Activated naive CD8-positive, alpha-beta T cell treated with anti-CD3 and anti-CD28 coated beads, Interleukin-2, amount 50 U/mL, for 24 hours (primary cell): ENCODE data around the gene MEIOSIN.
"Not testable (repeated sequence)": the region's sequence is repeated elsewhere in the genome, so short reads cannot be mapped to it uniquely, and the experiment has no call there.

ENCODE experiments used
- ATAC-seq: fragments of 150-1000 bp; cut with Tn5 transposase; one replicate; pipeline ENCODE4 v1.10.0; 2021
- DNase-seq: peaks from one replicate; pipeline ENCODE4 v3.0.0; 2021
- H3K27ac Mint-ChIP-seq: one replicate; pipeline ENCODE4 v1.8.0; 2021; ENCODE audit warnings: mild to moderate bottlenecking, mixed read lengths
- H3K27me3 Mint-ChIP-seq: one replicate; pipeline ENCODE4 v1.8.0; 2021; ENCODE audit warnings: mixed read lengths
- H3K36me3 Mint-ChIP-seq: one replicate; pipeline ENCODE4 v1.8.0; 2021; ENCODE audit warnings: low read depth, mixed read lengths
- H3K4me1 Mint-ChIP-seq: one replicate; pipeline ENCODE4 v1.8.0; 2021; ENCODE audit warnings: mixed read lengths
- H3K4me3 Mint-ChIP-seq: one replicate; pipeline ENCODE4 v1.8.0; 2021; ENCODE audit warnings: mild to moderate bottlenecking, moderate library complexity, mixed read lengths
- H3K9me3 Mint-ChIP-seq: one replicate; pipeline ENCODE4 v1.8.0; 2021; ENCODE audit warnings: mixed read lengths

MEIOSIN gene, protein sequence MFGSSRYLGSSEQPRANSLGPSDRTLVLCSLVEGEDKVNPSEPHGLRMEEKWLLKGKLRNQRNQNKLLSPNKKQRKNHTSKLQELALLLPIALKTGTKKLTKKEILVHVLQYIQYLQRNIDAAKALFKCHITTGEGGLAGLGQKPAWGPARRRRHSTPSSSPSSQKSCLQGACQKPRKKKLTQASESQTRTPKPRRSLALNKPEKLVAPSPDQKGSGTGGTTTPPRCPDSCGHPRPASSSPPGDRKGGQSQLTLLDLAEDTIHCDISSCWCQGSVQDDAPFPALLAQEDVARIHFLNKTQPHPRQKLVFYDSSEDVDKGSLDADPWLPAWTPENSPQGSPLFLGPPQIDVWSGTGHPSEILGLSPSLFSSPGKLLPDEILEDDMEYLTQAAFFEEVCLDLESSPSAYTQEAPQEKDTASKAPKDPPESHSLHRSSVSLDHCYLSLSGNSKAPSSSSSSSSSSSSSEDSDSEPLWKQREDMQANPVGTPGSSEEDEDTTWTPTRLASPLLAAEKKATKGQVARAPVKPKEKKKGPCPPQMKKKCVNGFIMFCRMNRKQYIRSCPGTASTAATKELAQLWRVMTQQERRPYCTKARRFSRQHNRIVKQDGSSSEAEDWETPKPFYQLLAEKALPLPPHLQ

DNA sequence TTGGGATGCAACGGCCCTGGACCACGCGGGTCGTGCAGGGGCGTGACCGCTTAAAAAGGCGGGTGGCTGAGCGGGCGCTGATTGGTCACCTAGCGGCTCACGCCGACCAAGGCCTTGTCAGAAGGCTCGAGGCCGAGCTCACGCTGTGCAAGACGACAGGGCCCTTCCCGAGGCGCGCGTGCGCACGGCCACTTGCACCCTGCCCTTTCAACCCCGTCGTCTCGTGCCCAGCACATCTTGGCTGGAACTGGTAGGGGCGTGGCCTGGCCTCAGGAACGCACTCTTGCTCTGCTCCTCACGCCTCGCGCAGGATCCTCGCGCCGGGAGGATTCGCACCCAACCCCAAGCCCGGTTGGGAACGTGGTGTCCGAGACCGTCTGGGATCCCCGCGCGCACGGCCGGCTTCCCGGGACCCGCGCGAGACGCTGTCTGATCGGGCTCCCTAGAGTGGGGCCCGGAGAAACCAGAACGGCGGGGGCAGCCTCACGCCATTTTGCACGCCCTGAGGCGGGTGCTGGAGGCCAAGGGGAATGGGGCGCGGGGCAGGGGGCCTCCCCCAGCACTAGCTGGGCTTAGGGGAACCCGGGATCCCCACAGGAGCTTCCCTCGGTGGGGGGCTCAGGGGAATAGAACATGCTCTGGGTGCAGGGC lies at the start of gene MEIOSIN:
Gene MEIOSIN, plus strand, starts transcription at position 280 of the 651 bp plus-strand sequence. CDS start 1,938 bp downstream, outside the sequence.
- no peak within 1 kb of the TSS for H3K4me3 Mint-ChIP-seq

DNA sequence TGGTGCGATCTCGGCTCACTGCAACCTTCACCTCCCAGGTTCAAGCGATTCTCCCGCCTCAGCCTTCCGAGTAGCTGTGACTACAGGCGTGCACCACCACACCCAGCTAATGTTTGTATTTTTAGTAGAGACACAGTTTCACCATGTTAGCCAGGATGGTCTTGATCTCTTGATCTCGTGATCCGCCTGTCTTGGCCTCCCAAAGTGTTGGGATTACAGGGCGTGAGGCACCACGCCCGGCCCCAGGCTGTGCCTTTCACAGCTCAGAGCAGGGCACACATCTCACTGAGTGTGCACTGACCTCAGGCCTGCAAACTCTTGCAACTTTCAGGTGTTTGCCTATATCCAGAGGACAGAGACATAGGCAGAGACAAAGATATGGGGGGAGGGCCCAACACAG lies 48.2 kb upstream of the MEIOSIN start:
- DNase-seq, H3K27me3 Mint-ChIP-seq, H3K27ac Mint-ChIP-seq, ATAC-seq, H3K4me3 Mint-ChIP-seq, H3K9me3 Mint-ChIP-seq: not testable (repeated sequence)
- H3K36me3 Mint-ChIP-seq, result peaks cover 44% of the 10 kb centered on the region
- H3K4me1 Mint-ChIP-seq, result peaks cover 18% of the 10 kb centered on the region

More for the DNA sequence above, at the start of gene MEIOSIN:
- Mint-ChIP-seq H3K36me3 (no peaks in the 10 kb centered on the region), H3K9me3 (no peaks in the 10 kb centered on the region), H3K4me1 (peaks cover 17% of the 10 kb centered on the region), H3K27ac (no peak within 1 kb of the TSS), H3K27me3 (no peaks in the 10 kb centered on the region)
- DNase-seq, result no peak
- no peak for ATAC-seq

DNA sequence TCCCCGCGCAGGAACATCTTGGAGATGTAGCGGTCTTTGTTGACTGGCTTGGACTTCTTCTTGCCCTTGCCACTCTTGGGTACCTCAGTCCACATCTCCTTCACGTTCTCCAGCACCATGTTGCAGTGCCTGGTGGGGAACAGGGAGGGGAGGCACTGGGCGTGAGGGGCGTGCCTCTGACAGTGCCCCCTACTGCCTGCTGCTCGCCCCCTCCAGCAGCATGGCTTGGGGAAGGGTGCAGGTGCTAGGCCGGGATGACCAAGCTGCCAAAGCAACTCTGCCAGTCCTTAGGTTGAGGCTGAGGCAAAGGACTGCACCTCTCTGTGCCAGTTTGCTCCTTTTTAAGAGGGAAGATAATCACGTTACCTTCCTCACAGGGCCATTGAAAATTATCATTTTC lies 45.6 kb upstream of the MEIOSIN start:
- H3K4me3 Mint-ChIP-seq, result no peak overlapping the region
- H3K27me3 Mint-ChIP-seq, result no peaks in the 10 kb centered on the region
- H3K36me3 Mint-ChIP-seq, result peaks cover 49% of the 10 kb centered on the region
- no peak overlapping the region for H3K27ac Mint-ChIP-seq
- H3K4me1 Mint-ChIP-seq, result peaks cover 29% of the 10 kb centered on the region
- DNase-seq (no peak), ATAC-seq (no peak)
- no peaks in the 10 kb centered on the region for H3K9me3 Mint-ChIP-seq

DNA sequence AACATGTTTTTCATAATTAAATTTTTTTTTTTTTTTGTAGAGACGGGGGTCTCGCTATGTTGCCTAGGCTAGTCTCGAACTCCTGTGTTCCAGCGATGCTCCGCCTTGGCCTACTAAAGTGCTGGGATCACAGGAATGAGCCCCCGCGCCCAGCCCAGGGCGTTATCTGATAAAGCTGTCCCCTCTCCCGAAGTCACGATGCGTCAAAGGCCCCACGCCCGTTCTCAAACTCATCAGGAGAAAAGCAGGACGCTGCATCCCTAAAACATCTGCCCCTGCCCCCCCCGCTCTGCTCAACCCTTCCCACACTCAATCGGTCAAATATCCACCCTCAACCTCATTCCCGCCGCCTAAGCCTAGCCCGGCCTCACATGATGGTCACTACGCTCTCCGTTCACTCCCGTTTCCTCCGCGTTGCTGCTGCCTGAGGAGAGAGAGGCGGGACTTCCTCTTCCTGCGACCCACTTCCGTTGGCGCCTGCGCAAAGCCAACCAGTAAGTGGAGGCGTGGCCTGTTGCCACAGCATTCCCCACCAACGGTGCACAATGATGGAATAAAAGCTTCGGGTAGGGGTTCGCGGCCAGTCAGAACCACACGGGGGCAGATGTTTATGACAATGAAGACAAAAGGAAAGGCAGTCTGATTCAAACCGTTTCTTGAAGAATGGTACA lies 41.6 kb upstream of the MEIOSIN start, which contains the start of gene SNRPD2:
Gene SNRPD2, minus strand, starts transcription at position 438 of the 671 bp plus-strand sequence. Its CDS starts 65 bp downstream, at position 373.
- ATAC-seq, result peak; percentile 35
- H3K4me1 Mint-ChIP-seq, result peaks cover 46% of the 10 kb centered on the region
- H3K27ac Mint-ChIP-seq, result peak within 1 kb of the TSS; percentile 100
- peak; percentile 95 for DNase-seq
- H3K36me3 Mint-ChIP-seq, result peaks cover 53% of the 10 kb centered on the region
- no peaks in the 10 kb centered on the region for H3K9me3 Mint-ChIP-seq
- peak within 1 kb of the TSS; percentile 99 for H3K4me3 Mint-ChIP-seq
- no peaks in the 10 kb centered on the region for H3K27me3 Mint-ChIP-seq

DNA sequence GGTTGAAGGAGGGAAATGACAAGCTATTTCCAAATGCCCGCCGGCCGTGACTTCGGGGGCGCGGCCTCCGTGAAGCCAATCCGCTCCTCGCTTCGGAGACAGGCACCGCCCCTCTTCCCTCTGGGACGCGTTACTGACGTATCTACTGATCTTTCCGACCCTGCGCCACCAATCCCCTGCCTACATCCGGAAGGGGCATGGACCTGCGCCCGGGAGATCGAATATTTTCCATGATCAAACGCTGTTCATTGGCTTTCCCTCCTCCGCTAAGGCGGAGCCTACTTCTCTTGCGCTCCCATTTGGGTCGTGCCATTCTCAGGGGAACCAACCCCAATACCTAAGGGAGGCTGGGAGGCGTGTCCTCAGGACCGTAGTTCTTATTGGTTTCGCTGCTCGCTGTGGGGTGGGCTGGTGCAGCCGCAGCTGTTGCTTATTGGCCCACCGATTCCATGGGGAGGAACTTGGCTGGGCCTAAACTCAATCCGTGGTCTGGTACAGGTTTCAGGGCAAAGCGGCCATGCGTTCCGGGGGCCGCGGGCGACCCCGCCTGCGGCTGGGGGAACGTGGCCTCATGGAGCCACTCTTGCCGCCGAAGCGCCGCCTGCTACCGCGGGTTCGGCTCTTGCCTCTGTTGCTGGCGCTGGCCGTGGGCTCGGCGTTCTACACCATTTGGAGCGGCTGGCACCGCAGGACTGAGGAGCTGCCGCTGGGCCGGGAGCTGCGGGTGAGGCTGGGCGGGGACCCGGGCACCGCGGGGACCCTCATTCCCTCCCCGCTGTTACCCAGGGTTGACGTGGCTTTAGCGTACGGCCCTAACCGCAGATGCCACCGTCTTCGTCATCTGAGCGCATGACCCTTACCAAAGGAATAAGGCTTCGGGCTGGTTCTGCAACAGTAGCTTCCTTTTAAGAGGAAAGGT lies 40.8 kb upstream of the MEIOSIN start, which contains the start of gene QPCTL:
Gene QPCTL, plus strand, starts transcription at position 480 of the 919 bp plus-strand sequence. Its CDS starts 38 bp downstream, at position 518.
- Mint-ChIP-seq H3K27ac (peak within 1 kb of the TSS; percentile 100), H3K27me3 (no peaks in the 10 kb centered on the region), H3K4me1 (peaks cover 47% of the 10 kb centered on the region), H3K36me3 (peaks cover 50% of the 10 kb centered on the region), H3K9me3 (no peaks in the 10 kb centered on the region), H3K4me3 (peak within 1 kb of the TSS; percentile 99)
- DNase-seq (peak; percentile 96), ATAC-seq (peak; percentile 95)

DNA sequence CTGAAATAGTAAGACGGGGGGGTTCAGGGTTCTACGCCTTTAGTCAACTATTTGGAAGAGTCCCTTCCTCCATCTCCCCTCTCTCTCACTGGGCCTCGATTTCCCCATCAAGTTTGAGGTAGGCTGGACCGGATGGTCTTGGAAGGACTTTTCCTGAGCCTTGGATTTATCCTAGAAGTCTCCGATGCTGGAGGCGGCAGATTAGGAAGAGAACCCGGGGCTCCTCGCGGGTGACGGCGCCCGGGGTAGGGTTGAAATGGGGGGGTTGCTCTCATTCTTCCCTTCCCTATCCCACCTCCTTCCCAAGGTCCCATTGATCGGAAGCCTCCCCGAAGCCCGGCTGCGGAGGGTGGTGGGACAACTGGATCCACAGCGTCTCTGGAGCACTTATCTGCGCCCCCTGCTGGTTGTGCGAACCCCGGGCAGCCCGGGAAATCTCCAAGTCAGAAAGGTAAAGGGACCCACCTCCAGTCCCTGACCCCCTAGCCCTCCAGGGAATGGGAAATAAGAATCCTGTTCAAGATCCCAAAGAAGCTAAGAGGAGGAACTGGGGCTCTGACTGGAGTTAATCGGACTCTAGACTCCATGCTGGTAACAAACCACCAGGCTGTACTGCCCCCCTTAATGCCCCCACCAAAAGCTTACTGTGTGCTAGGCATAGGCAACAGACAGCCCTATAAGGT lies 40.0 kb upstream of the MEIOSIN start:
- Mint-ChIP-seq H3K27ac (peak overlapping the region; percentile 100), H3K4me1 (peaks cover 52% of the 10 kb centered on the region), H3K9me3 (no peaks in the 10 kb centered on the region), H3K36me3 (peaks cover 53% of the 10 kb centered on the region), H3K27me3 (no peaks in the 10 kb centered on the region), H3K4me3 (peak overlapping the region; percentile 99)
- no peak for ATAC-seq
- peak; percentile 90 for DNase-seq

DNA sequence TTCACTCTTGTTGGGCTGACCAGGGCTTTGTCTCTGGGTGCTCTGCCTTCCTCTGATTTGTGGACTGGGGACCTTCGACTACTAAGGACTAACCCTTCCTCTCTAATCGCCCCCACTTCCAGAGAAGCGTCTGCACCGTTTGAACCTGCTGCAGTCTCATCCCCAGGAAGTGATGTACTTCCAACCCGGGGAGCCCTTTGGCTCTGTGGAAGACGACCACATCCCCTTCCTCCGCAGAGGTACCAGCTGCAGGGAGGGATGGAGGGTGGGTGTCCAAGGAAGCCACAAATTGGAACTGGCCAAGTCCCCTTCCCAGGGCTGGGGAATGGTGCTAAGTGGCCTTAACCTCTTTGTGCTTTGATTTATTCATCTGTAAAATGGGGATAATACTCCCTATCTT lies 31.6 kb upstream of the MEIOSIN start:
- ATAC-seq, result no peak
- H3K4me1 Mint-ChIP-seq, result peaks cover 6% of the 10 kb centered on the region
- DNase-seq, result no peak
- H3K27me3 Mint-ChIP-seq, result no peaks in the 10 kb centered on the region
- H3K9me3 Mint-ChIP-seq, result no peaks in the 10 kb centered on the region
- no peak overlapping the region for H3K27ac Mint-ChIP-seq
- H3K4me3 Mint-ChIP-seq, result no peak overlapping the region
- H3K36me3 Mint-ChIP-seq, result peaks cover 36% of the 10 kb centered on the region

DNA sequence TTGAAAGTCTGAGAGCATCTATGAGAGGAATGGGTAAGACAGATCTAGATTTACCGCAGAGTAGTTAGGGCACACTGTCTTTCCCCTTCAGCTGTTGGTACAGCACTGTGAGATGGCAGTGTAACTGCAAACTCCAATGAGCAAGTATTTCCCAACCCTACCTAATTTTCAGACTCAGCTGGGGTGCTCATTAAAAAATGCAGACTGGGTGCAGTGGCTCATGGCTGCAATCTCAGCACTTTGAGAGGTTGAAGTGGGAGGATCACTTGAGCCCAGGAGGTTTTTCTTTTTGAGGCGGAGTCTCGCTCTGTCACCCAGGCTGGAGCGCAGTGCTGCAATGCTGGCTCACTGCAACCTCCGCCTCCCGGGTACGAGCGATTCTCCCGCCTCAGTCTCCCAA lies 28.1 kb upstream of the MEIOSIN start:
- Mint-ChIP-seq H3K9me3 (no peaks in the 10 kb centered on the region), H3K36me3 (peaks cover 30% of the 10 kb centered on the region), H3K4me3 (no peak overlapping the region), H3K4me1 (peaks cover 6% of the 10 kb centered on the region), H3K27me3 (no peaks in the 10 kb centered on the region), H3K27ac (no peak overlapping the region)
- ATAC-seq (no peak), DNase-seq (no peak)

DNA sequence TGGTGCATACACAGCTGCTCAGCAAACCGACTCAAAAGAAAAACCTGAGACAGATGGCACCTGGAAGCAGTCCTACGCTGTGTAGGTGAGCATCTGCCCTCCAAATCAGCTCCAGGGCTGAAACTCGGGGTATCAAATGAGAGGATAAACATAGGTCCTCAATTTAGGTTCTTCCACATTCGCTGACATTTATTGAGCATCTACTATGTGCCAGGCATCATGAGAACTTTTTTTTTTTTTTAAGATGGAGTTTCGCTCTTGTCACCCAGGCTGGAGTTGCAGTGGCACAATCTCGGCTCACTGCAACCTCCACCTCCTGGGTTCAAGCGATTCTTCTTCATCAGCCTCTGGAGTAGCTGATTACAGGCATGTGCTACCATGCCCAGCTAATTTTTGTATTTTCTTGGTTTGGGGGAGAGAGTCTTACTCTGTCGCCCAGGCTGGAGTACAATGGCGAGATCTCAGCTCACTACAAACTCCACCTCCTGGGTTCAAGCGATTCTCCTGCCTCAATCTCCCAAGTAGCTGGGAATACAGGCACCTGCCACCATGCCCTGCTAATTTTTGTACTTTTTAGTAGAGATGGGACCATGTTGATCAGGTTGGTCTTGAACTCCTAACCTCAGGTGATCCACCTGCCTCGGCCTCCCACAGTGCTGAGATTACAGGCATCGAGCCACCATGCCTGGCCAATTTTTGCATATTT lies 27.4 kb upstream of the MEIOSIN start:
- ATAC-seq, result no peak
- no peak overlapping the region for H3K27ac Mint-ChIP-seq
- no peak overlapping the region for H3K4me3 Mint-ChIP-seq

DNA sequence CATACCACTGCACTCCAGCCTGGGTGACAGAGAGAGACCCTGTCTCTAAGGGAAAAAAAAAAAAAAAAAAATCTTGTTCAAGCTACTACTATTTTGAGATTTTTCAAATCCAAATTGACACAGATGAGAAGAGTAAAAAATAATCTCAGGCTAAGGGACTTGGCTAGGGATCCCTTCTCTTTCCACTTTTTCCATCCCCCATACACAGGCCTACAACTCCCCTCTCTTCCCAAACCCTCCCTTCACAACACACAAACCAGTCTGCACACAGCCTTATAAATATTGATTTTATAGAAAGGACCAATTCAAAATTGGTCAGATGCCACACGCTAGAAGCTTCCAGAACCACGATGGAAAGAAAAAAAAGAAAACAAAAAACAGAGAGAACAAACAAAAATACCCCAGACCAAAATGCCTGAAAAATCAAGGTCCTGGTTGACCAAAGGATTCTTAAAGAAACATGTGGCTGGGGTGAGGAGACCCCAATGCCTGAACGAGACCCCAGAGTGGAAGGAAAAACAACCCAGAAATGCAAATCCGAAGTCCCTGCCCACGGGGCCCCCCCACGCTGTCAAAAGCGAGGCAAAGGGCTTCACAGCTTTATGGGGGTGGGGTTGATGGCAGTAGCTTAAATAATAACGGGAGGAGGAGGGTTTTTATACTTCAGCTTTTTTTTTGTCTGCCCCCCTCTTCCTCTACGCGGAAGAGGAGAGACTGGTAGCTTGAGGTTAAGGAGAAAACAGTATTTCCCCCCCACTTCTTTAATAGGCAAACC lies 22.7 kb upstream of the MEIOSIN start:
- no peaks in the 10 kb centered on the region for H3K9me3 Mint-ChIP-seq
- ATAC-seq (no peak), DNase-seq (no peak)
- no peak overlapping the region for H3K4me3 Mint-ChIP-seq
- H3K27me3 Mint-ChIP-seq, result no peaks in the 10 kb centered on the region
- H3K27ac Mint-ChIP-seq, result peak overlapping the region; percentile 3
- H3K36me3 Mint-ChIP-seq, result peaks cover 13% of the 10 kb centered on the region
- peaks cover 13% of the 10 kb centered on the region for H3K4me1 Mint-ChIP-seq

More for the DNA sequence above, 27.4 kb upstream of the MEIOSIN start:
- Mint-ChIP-seq H3K4me1 (peaks cover 6% of the 10 kb centered on the region), H3K27me3 (no peaks in the 10 kb centered on the region), H3K9me3 (no peaks in the 10 kb centered on the region), H3K36me3 (peaks cover 33% of the 10 kb centered on the region)
- DNase-seq, result no peak

DNA sequence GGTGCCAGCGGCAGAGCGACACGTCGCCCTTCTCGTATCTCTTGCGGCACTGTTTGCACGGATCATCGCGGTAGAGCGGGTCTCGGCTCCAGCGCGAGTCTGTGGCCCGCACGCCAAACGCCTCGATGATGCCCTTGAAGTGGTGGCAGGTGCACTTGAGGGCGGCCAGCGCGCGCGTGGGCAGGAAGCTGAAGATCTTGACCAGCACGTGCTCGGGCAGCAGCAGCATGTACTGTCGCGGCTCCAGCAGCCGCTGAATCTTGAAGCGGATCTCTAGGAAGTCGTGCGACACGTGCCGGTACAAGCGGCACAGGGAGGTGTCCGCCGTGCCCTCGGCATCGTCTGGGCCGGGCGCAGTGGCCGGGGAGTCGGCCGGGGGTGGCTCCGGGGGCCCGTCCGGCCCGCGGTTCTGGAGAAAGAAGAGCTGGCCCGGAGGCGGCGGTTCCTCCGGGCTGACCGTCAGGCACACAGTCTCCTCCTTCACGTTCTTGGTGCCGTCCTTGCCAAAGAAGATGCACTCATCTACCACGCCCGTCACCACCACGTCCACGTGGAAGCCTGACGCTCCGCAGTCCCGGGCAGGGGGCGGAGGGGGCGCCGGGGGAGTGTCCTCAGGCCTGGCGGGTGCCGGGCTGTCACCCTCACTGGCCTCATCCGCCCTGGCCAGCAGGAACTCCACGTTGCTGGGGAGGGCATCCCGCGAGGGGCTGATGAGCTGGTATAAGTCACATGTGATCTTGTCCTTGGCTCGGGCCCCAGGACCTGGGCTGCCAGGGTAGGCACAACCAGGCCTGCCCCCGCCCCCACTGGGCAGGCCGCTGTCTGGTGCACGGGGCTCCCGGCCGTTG lies 21.2 kb upstream of the MEIOSIN start:
- H3K4me1 Mint-ChIP-seq, result peaks cover 24% of the 10 kb centered on the region
- no peaks in the 10 kb centered on the region for H3K27me3 Mint-ChIP-seq
- ATAC-seq (no peak), DNase-seq (no peak)
- H3K36me3 Mint-ChIP-seq, result peaks cover 16% of the 10 kb centered on the region
- no peaks in the 10 kb centered on the region for H3K9me3 Mint-ChIP-seq
- no peak overlapping the region for H3K4me3 Mint-ChIP-seq
- no peak overlapping the region for H3K27ac Mint-ChIP-seq
